H1 (cell line): ENCODE measurements around the gene TEAD1. TPM values are rescaled to one million over a fixed set of nuclear protein-coding genes. Genes with fewer than 3 reads are reported as not detected.
A peak's percentile ranks its signal among the peaks of the same experiment; 100 is the strongest.

Source experiments
- CTCF ChIA-PET: fragments of 300-600 bp; sonication (Branson Sonifier 250); formaldehyde crosslinking; loops from one replicate; lab custom pipeline; 2021; ENCODE audit not compliant: partially characterized antibody; lab: Charles Lee
- POLR2A ChIA-PET: fragments of 300-600 bp; sonication (Branson Sonifier 250); formaldehyde crosslinking; loops from one replicate; lab custom pipeline; 2021; ENCODE audit warnings: inconsistent platforms; ENCODE audit not compliant: partially characterized antibody; lab: Charles Lee
- DNase-seq, 2 experiments: peaks; one replicate each; pipeline versions ENCODE4 v3.0.0 to v3.0.0-alpha.2; 2010 to 2022; ENCODE audit warnings: low spot score in 2 of 2, low read depth in 1 of 2, mixed read lengths in 1 of 2
- FAIRE-seq: peaks from 2 replicates; lab custom pipeline; 2011; peaks lifted over from hg19 to GRCh38; lab: Jason Lieb, UNC
- H2AFZ ChIP-seq: 2 replicates; pipeline ENCODE4 v1.8.1; 2012; ENCODE audit warnings: low read length, inconsistent platforms
- H2AK5ac ChIP-seq: 2 replicates; pipeline ENCODE4 v1.6.1; 2013; ENCODE audit warnings: low read depth, low read length
- H2BK120ac ChIP-seq: replicated peaks from 2 replicates; pipeline ENCODE3; 2013; ENCODE audit warnings: low read depth, low read length, inconsistent platforms
- H2BK12ac ChIP-seq: 2 replicates; pipeline ENCODE4 v1.6.1; 2013; ENCODE audit warnings: low read depth, low read length
- H2BK15ac ChIP-seq: 2 replicates; pipeline ENCODE4 v1.6.1; 2013; ENCODE audit warnings: low read length
- H2BK20ac ChIP-seq: 2 replicates; pipeline ENCODE4 v1.6.1; 2013; ENCODE audit warnings: low read length
- H2BK5ac ChIP-seq: 2 replicates; pipeline ENCODE4 v1.6.1; 2013; ENCODE audit warnings: low read depth, low read length
- H3K14ac ChIP-seq: 2 replicates; pipeline ENCODE4 v1.6.1; 2013; ENCODE audit warnings: inconsistent platforms; ENCODE audit not compliant: insufficient read length
- H3K18ac ChIP-seq: 2 replicates; pipeline ENCODE4 v1.6.1; 2013; ENCODE audit warnings: low read length; ENCODE audit errors: extremely low read depth
- H3K23ac ChIP-seq: 2 replicates; pipeline ENCODE4 v1.6.1; 2013; ENCODE audit warnings: inconsistent platforms; ENCODE audit not compliant: insufficient read length
- H3K23me2 ChIP-seq: 2 replicates; pipeline ENCODE4 v1.6.1; 2013; ENCODE audit warnings: low read depth, low read length
- H3K27ac ChIP-seq: 2 replicates; pipeline ENCODE4 v1.6.1; 2011; ENCODE audit warnings: low read depth, low read length, inconsistent platforms
- H3K27me3 ChIP-seq, 4 experiments: replicated peaks in 1 of 4; 1 replicate in 1 of 4; 2 replicates in 3 of 4; pipeline versions ENCODE4 v1.6.1 to v1.8.1; 2011 to 2013; ENCODE audit warnings: low read length in 3 of 4, mild to moderate bottlenecking in 3 of 4, inconsistent platforms in 2 of 4, mixed read lengths in 2 of 4, moderate library complexity in 1 of 4; ENCODE audit not compliant: control insufficient read depth in 3 of 4, insufficient read depth in 3 of 4; ENCODE audit errors: extremely low read depth in 1 of 4
- H3K36me3 ChIP-seq, 4 experiments: 2 replicates each; pipeline versions ENCODE4 v1.6.1 to v1.8.1; 2011 to 2013; ENCODE audit warnings: mild to moderate bottlenecking in 4 of 4, low read length in 3 of 4, moderate library complexity in 2 of 4, control low read depth in 1 of 4, inconsistent platforms in 1 of 4; ENCODE audit not compliant: insufficient read depth in 4 of 4, control insufficient read depth in 2 of 4
- H3K4ac ChIP-seq: replicated peaks from 2 replicates; pipeline ENCODE3; 2013; ENCODE audit warnings: low read length, low read depth, mixed read lengths, inconsistent platforms; ENCODE audit not compliant: insufficient read length
- H3K4me1 ChIP-seq, 4 experiments: replicated peaks in 1 of 4; 1 replicate in 1 of 4; 2 replicates in 3 of 4; pipeline versions ENCODE4 v1.6.1 to v1.8.1; 2011 to 2013; ENCODE audit warnings: low read length in 3 of 4, inconsistent platforms in 2 of 4, mixed read lengths in 1 of 4; ENCODE audit not compliant: insufficient read depth in 4 of 4, control insufficient read depth in 3 of 4
- H3K4me2 ChIP-seq, 2 experiments: 2 replicates each; pipeline versions ENCODE4 v1.6.1 to v1.8.1; 2011 to 2013; ENCODE audit warnings: low read depth in 2 of 2, low read length in 2 of 2, control low read depth in 1 of 2, inconsistent platforms in 1 of 2, mild to moderate bottlenecking in 1 of 2; ENCODE audit not compliant: insufficient read depth in 1 of 2
- H3K4me3 ChIP-seq, 4 experiments: fragments of 200-600, 300-600 bp in 1 of 4; sonication (generic), shearing (Covaris generic), sonication (Bioruptor Twin) in 1 of 4; 2 replicates each; pipeline versions ENCODE4 v1.5.1 to v1.8.1; 2011 to 2016; ENCODE audit warnings: low read length in 4 of 4, low read depth in 3 of 4, control low read depth in 2 of 4, inconsistent platforms in 2 of 4, mild to moderate bottlenecking in 2 of 4, mixed read lengths in 1 of 4, moderate library complexity in 1 of 4; ENCODE audit not compliant: insufficient read depth in 2 of 4; ENCODE audit errors: extremely low read depth in 1 of 4
- H3K56ac ChIP-seq: replicated peaks from 2 replicates; pipeline ENCODE3; 2013; ENCODE audit warnings: low read depth, mild to moderate bottlenecking, mixed read lengths, low read length, inconsistent platforms; ENCODE audit not compliant: insufficient read length
- H3K79me1 ChIP-seq: 2 replicates; pipeline ENCODE4 v1.6.1; 2013; ENCODE audit warnings: low read depth, low read length, control low read depth
- H3K79me2 ChIP-seq, 2 experiments: 2 replicates each; pipeline versions ENCODE4 v1.6.1 to v1.8.1; 2012 to 2013; ENCODE audit warnings: low read length in 2 of 2, mild to moderate bottlenecking in 2 of 2, inconsistent platforms in 1 of 2; ENCODE audit not compliant: insufficient read depth in 2 of 2, control insufficient read depth in 1 of 2
- H3K9ac ChIP-seq, 4 experiments: replicated peaks in 1 of 4; 1 replicate in 1 of 4; 2 replicates in 3 of 4; pipeline versions ENCODE4 v1.6.1 to v1.8.1; 2011 to 2013; ENCODE audit warnings: low read depth in 3 of 4, low read length in 3 of 4, control low read depth in 2 of 4, mild to moderate bottlenecking in 2 of 4, moderate library complexity in 2 of 4, inconsistent platforms in 1 of 4; ENCODE audit errors: extremely low read depth in 1 of 4
- H3K9me3 ChIP-seq, 2 experiments: 2 replicates each; pipeline versions ENCODE4 v1.6.1 to v1.8.1; 2012 to 2013; ENCODE audit warnings: mild to moderate bottlenecking in 2 of 2, moderate library complexity in 2 of 2, control low read depth in 1 of 2, inconsistent platforms in 1 of 2, low read depth in 1 of 2, low read length in 1 of 2, mixed read lengths in 1 of 2; ENCODE audit not compliant: insufficient read depth in 2 of 2
- H4K20me1 ChIP-seq, 2 experiments: replicated peaks in 1 of 2; 2 replicates each; pipeline versions ENCODE3 to v1.8.1; 2011 to 2013; ENCODE audit warnings: inconsistent platforms in 2 of 2, low read length in 2 of 2, mild to moderate bottlenecking in 1 of 2; ENCODE audit not compliant: insufficient read depth in 2 of 2, control insufficient read depth in 1 of 2
- H4K5ac ChIP-seq: 2 replicates; pipeline ENCODE4 v1.6.1; 2013; ENCODE audit warnings: low read length, low read depth, mixed read lengths, inconsistent platforms; ENCODE audit not compliant: insufficient read length
- H4K8ac ChIP-seq: 2 replicates; pipeline ENCODE4 v1.8.0; 2013; ENCODE audit warnings: mild to moderate bottlenecking, moderate library complexity, low read length, inconsistent platforms; ENCODE audit not compliant: insufficient read depth; ENCODE audit errors: extremely low read depth
- H4K91ac ChIP-seq: replicated peaks from 2 replicates; pipeline ENCODE3; 2013; ENCODE audit warnings: low read length, mixed read lengths, inconsistent platforms; ENCODE audit not compliant: insufficient read length
- POU5F1 ChIP-seq: IDR thresholded peaks from 2 replicates; pipeline ENCODE4 v1.6.1; 2011; ENCODE audit warnings: low read depth, mild to moderate bottlenecking, low read length, moderate library complexity
- RAD21 ChIP-seq, 2 experiments: IDR thresholded peaks in 1 of 2; conservative IDR thresholded peaks in 1 of 2; 2 replicates each; pipeline ENCODE4 v1.6.1; 2011; ENCODE audit warnings: low read depth in 2 of 2, low read length in 2 of 2, improper control_type of control experiment in 1 of 2, inconsistent platforms in 1 of 2, mild to moderate bottlenecking in 1 of 2, moderate library complexity in 1 of 2
- SP4 ChIP-seq: IDR thresholded peaks from 2 replicates; pipeline ENCODE4 v1.6.1; 2012; ENCODE audit warnings: low read length, inconsistent platforms
- WGBS, 2 experiments: shearing (Covaris generic) in 1 of 2; methylation state at CpG; one replicate each; pipeline versions ENCODE4 v1.1.6 to v1.1.7; 2013 to 2015; ENCODE audit warnings: low lambda C conversion rate in 2 of 2, mixed read lengths in 2 of 2, inconsistent platforms in 1 of 2, low coverage in 1 of 2, missing lambda C conversion rate in 1 of 2; ENCODE audit not compliant: insufficient replicate concordance in 2 of 2, insufficient coverage in 1 of 2, insufficient read length in 1 of 2; ENCODE audit errors: extremely low coverage in 1 of 2, missing lambda C conversion rate in 1 of 2; 5-methylcytosine and 5-hydroxymethylcytosine counted together
- polyA plus RNA-seq, 7 experiments: library from polyadenylated mRNA; depleted of rRNA in 3 of 7; stranded (reverse) in 5 of 7; unstranded in 2 of 7; fragments of >200 nt in 5 of 7; fragments of 200-250 nt in 2 of 7; gene quantifications; 1 replicate in 5 of 7; 2 replicates in 1 of 7; 4 replicates in 1 of 7; pipeline versions ENCODE4 v1.2.1 to v1.2.3, GENCODE V29; 2011 to 2013; ENCODE audit warnings: missing spikeins in 2 of 7, mixed read lengths in 2 of 7
- total RNA-seq: library from RNA; stranded (reverse); fragmentation: NEBNext Ultra II Directional; extraction: Animal tissue kit (Norgen Biotek cat#: 25700); gene quantifications from 2 replicates; pipeline ENCODE4 v1.2.1, GENCODE V29; 2021
- TF ChIP-seq, protein P1 (sequence below), 3 experiments: IDR thresholded peaks; 1 replicate in 2 of 3; 2 replicates in 1 of 3; pipeline versions ENCODE4 v1.5.1 to v1.6.1; 2011; ENCODE audit warnings: low read length in 3 of 3, mild to moderate bottlenecking in 3 of 3, inconsistent platforms in 2 of 3, low read depth in 1 of 3, moderate library complexity in 1 of 3; ENCODE audit not compliant: insufficient read depth in 1 of 3; ENCODE audit errors: control extremely low read depth in 1 of 3

TEAD1 gene
- total and polyA plus RNA-seq, 2 of the 8 experiments (the other 6 are each of a cell fraction or from before 2014, with no cell fraction given): 15.6 to 67.4 TPM

DNA sequence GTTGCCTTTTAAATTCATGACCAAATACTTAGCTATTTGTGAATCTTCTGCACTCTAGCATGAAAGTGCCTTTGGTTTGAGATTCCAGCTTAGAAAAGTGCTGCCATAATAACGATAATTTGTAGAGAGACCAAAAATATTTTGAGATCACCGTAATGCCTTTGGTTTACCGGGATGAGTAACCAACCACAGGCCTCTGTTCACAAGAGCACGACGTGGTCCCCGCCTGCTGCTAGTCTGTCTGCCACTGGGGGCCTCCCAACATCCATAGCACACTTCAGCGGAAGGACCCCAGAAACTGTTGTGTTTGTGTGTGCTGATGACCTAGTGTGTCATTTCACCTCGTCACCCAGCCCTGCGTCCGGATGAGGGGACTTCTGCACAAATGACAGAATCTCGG lies 267.9 kb downstream of the TEAD1 start:
- Histone ChIP-seq H2AFZ (no peak overlapping the region), H3K4me1 (no peaks in the 10 kb centered on the region), H3K4ac (no peak overlapping the region), H3K9ac (no peak overlapping the region), H3K9me3 (no peaks in the 10 kb centered on the region), H2BK15ac (no peak overlapping the region), H3K18ac (no peak overlapping the region), H4K20me1 (peaks cover 0 to 1% of the 10 kb centered on the region in 2 experiments), H4K91ac (no peak overlapping the region), H2BK20ac (no peak overlapping the region), H2BK120ac (no peak overlapping the region), H3K79me1 (no peaks in the 10 kb centered on the region), H4K5ac (no peak overlapping the region), H2AK5ac (no peak overlapping the region), H4K8ac (no peak overlapping the region), H3K14ac (no peak overlapping the region), H3K79me2 (no peaks in the 10 kb centered on the region), H3K23ac (no peak overlapping the region), H3K23me2 (no peaks in the 10 kb centered on the region), H3K27ac (no peak overlapping the region), H3K56ac (no peak overlapping the region), H3K4me2 (no peak overlapping the region), H2BK12ac (no peak overlapping the region), H3K4me3 (no peak overlapping the region), H3K27me3 (no peaks in the 10 kb centered on the region), H2BK5ac (no peak overlapping the region), H3K36me3 (peaks cover 0 to 24% (median 13%) of the 10 kb centered on the region in 4 experiments; a peak in 5 of 8 replicates)
- no peak for DNase-seq
- CTCF ChIA-PET: interaction anchor here (1.0 to 1.2 kb wide), 2 partner anchors 22 to 655 kb away, joined by 3 to 4 read pairs; no protein-coding TSS in a partner anchor
- 94% methylated on average over 11 of the region's 11 CpGs; no CpG with 5 or more reads in 1 of the 2 experiments for WGBS, 2 experiments
- TF ChIP-seq, protein P1, sequence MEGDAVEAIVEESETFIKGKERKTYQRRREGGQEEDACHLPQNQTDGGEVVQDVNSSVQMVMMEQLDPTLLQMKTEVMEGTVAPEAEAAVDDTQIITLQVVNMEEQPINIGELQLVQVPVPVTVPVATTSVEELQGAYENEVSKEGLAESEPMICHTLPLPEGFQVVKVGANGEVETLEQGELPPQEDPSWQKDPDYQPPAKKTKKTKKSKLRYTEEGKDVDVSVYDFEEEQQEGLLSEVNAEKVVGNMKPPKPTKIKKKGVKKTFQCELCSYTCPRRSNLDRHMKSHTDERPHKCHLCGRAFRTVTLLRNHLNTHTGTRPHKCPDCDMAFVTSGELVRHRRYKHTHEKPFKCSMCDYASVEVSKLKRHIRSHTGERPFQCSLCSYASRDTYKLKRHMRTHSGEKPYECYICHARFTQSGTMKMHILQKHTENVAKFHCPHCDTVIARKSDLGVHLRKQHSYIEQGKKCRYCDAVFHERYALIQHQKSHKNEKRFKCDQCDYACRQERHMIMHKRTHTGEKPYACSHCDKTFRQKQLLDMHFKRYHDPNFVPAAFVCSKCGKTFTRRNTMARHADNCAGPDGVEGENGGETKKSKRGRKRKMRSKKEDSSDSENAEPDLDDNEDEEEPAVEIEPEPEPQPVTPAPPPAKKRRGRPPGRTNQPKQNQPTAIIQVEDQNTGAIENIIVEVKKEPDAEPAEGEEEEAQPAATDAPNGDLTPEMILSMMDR (IDR thresholded peaks at IDR 0.05; ENCODE audit: control extremely low read depth in 1 of 3, insufficient read depth in 1 of 3, low read depth in 1 of 3, low read length in 3 of 3): peak; percentile 18 to 32 (median 19); a peak in 3 of 4 replicates
- TF ChIP-seq SP4 (no peak), POU5F1 (no peak), RAD21 (IDR thresholded peaks at IDR 0.05 in 1 of 2, conservative IDR thresholded peaks at IDR 0.05 in 1 of 2; ENCODE audit: low read depth in 2 of 2, low read length in 2 of 2) (peak; percentile 24 to 51; a peak in 3 of 4 replicates)
- POLR2A ChIA-PET: no interaction called here
- FAIRE-seq: no peak
